Heart left ventricle (tissue), 16 donors: ENCODE results near the gene FOXN3. TPM values are rescaled to one million over a fixed set of nuclear protein-coding genes. Genes with fewer than 3 reads are reported as not detected.

ENCODE experiments used
- ATAC-seq, 4 donors: fragments of 200-7000 bp; cut with Tn5 transposase; one replicate each; pipeline ENCODE4 v1.9.1; 2020 to 2022; ENCODE audit warnings: moderate library complexity in 4 of 4, mild to moderate bottlenecking in 3 of 4, moderate number of reproducible peaks in 1 of 4
- DNase-seq, 5 donors: peaks; one replicate each; pipeline ENCODE4 v3.0.0-alpha.2; 2020
- H3K27ac ChIP-seq, 12 donors: fragments of 200-600 bp; sonication (generic) in 4 of 12; one replicate each; pipeline versions ENCODE4 v1.5.0 to v1.8.0; 2016 to 2022; ENCODE audit warnings: mild to moderate bottlenecking in 2 of 12
- H3K27me3 ChIP-seq, 9 donors: fragments of 200-600 bp; sonication (generic) in 2 of 9; one replicate each; pipeline versions ENCODE4 v1.5.1 to v1.8.0; 2016 to 2022; ENCODE audit warnings: mild to moderate bottlenecking in 3 of 9
- H3K36me3 ChIP-seq, 9 donors: fragments of 200-600 bp; sonication (generic) in 2 of 9; one replicate each; pipeline versions ENCODE4 v1.5.0 to v1.8.0; 2018 to 2022; ENCODE audit warnings: mild to moderate bottlenecking in 2 of 9
- H3K4me1 ChIP-seq, 12 donors: fragments of 200-600 bp; sonication (generic) in 4 of 12; one replicate each; pipeline versions ENCODE4 v1.5.0 to v1.8.0; 2016 to 2022; ENCODE audit warnings: mild to moderate bottlenecking in 3 of 12
- H3K4me3 ChIP-seq, 12 donors: fragments of 200-600 bp; sonication (generic) in 4 of 12; one replicate each; pipeline versions ENCODE4 v1.5.0 to v1.8.0; 2017 to 2022; ENCODE audit warnings: mild to moderate bottlenecking in 9 of 12, moderate library complexity in 4 of 12
- H3K9me3 ChIP-seq, 12 donors: fragments of 200-600 bp; sonication (generic) in 4 of 12; one replicate each; pipeline versions ENCODE4 v1.5.0 to v1.8.0; 2016 to 2022; ENCODE audit warnings: mild to moderate bottlenecking in 1 of 12
- POLR2A ChIP-seq, 2 donors: fragments of 450-650 bp; IDR thresholded peaks; one replicate each; pipeline ENCODE4 v1.6.1; 2017; ENCODE audit warnings: antibody characterized with exemption in 2 of 2, mild to moderate bottlenecking in 2 of 2, moderate library complexity in 2 of 2
- WGBS, 4 donors: extraction: QIAGEN DNeasy Blood & Tissue Kit in 2 of 4; methylation state at CpG; one replicate each; pipeline versions ENCODE4 v1.1.5 to v1.1.7; 2013 to 2018; 5-methylcytosine and 5-hydroxymethylcytosine counted together
- intact Hi-C, 10 donors: fragments of 100-400 bp; cut with DNase I; formaldehyde crosslinking; loops; one replicate each; pipeline versions ENCODE4 v1.11.1 to v1.14.2; 2022
- polyA plus RNA-seq, 2 donors: library from polyadenylated mRNA; stranded (reverse); fragments of 200-250 nt; gene quantifications; one replicate each; pipeline ENCODE4 v1.2.3, GENCODE V29; 2013
- total RNA-seq, 9 donors: library from RNA; depleted of rRNA in 2 of 9; stranded (reverse); fragments of >200 nt in 2 of 9; fragmentation: NEBNext Ultra II Directional in 3 of 9; extraction: Animal tissue kit (Norgen Biotek cat#: 25700) in 3 of 9; gene quantifications; one replicate each; pipeline versions ENCODE4 v1.1.0 to v1.2.4, GENCODE V29; 2016 to 2023
- TF ChIP-seq, protein P1 (sequence below), 12 donors: fragments of 200-600 bp; sonication (generic) in 4 of 12; IDR thresholded peaks; one replicate each; pipeline versions ENCODE4 v1.5.0 to v1.8.0; 2018 to 2022; ENCODE audit warnings: antibody characterized with exemption in 12 of 12, mild to moderate bottlenecking in 5 of 12
- donor health status: ischemic (EF 13 %, LVEDD 7.1; RV severe dilation, severe dysfunction).
- donor health status: healthy with polysubstance abuse.
- donor health status: DM: no; HTN: yes; CAD: no.
- donor health status: DM: no; HTN: no; CAD: no.
- donor health status: ischemic (EF 25% LVEDD 6.9; RV normal size, moderate dysfunction).
- donor health status: ischemic (EF 25% LVEDD 5.7; RV mildly dilated, moderate dysfunction).
- donor health status: healthy.
- donor health status: DM: yes; HTN: yes; CAD: no.
- donor health status: ischemic (EF 35%, LVEDD 5.7; RV mildly dilated, moderate dysfunction).
- donor health status: nonischemic (EF 11% LVEDD 7.7; RV severe dilation, severe dysfunction).
- donor health status: DM: yes; HTN: yes; CAD: no.
- donor health status: PGD.
- donor health status: ischemic (EF 29% LVEDD 5.4; RV normal size, mild dysfunction).
- donor health status: nonischemic (EF 23%, LVEDD 6.1; RV moderate dilation, normal function).

The FOXN3 gene
- total and polyA plus RNA-seq, 11 donors, result 24.4 to 161 (median 111) TPM

DNA sequence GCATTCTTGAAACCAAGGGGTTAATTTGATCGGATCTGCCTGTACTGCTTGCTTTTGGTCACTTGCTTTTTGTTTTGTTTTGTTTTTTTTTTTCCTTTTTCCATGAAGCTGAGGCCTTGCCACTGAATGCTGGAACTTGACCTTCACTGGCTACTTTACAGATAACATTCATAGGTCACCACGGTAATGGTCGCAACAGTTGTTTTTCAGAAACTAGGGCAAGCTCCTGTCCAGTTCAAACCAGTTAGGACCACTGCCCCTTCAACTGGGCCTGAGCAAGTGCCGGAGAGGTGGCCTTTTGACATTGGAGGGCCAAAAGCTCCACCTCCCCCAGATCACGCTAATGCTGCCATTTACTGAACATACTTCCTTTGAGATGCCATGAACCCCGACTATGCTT lies 147.6 kb downstream of the FOXN3 start:
- Histone ChIP-seq H3K4me1 (peaks cover 13 to 76% (median 34%) of the 10 kb centered on the region in 12 donors), H3K36me3 (peaks cover 0 to 6% (median 0%) of the 10 kb centered on the region in 9 donors), H3K27me3 (no peaks in the 10 kb centered on the region), H3K9me3 (no peaks in the 10 kb centered on the region), H3K27ac (peak overlapping the region in 1 of 12 donors; percentile 3), H3K4me3 (no peak overlapping the region)
- TF ChIP-seq, protein P1, sequence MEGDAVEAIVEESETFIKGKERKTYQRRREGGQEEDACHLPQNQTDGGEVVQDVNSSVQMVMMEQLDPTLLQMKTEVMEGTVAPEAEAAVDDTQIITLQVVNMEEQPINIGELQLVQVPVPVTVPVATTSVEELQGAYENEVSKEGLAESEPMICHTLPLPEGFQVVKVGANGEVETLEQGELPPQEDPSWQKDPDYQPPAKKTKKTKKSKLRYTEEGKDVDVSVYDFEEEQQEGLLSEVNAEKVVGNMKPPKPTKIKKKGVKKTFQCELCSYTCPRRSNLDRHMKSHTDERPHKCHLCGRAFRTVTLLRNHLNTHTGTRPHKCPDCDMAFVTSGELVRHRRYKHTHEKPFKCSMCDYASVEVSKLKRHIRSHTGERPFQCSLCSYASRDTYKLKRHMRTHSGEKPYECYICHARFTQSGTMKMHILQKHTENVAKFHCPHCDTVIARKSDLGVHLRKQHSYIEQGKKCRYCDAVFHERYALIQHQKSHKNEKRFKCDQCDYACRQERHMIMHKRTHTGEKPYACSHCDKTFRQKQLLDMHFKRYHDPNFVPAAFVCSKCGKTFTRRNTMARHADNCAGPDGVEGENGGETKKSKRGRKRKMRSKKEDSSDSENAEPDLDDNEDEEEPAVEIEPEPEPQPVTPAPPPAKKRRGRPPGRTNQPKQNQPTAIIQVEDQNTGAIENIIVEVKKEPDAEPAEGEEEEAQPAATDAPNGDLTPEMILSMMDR (IDR thresholded peaks at IDR 0.05), result no peak
- no peak for TF ChIP-seq POLR2A (IDR thresholded peaks at IDR 0.05)
- no peak for ATAC-seq
- intact Hi-C loops, result no loop called here
- no peak for DNase-seq
- WGBS, 4 donors, result 58 to 66% (median 62%) methylated on average over 6 of the region's 6 CpGs

GRCh38 chr14:89268514-89268913 lies 148.5 kb downstream of the FOXN3 start:
- DNase-seq, result no peak
- intact Hi-C loops, result no loop called here
- no peak for TF ChIP-seq POLR2A (IDR thresholded peaks at IDR 0.05)
- TF ChIP-seq, protein P1 (IDR thresholded peaks at IDR 0.05), result no peak
- no peak overlapping the region for H3K27ac ChIP-seq
- H3K4me3 ChIP-seq, result no peak overlapping the region
- 60 to 73% (median 71%) methylated on average over 4 to 5 of the region's 5 CpGs for WGBS, 4 donors
- peaks cover 0 to 6% (median 0%) of the 10 kb centered on the region in 9 donors for H3K36me3 ChIP-seq
- H3K9me3 ChIP-seq, result no peaks in the 10 kb centered on the region
- ATAC-seq, result peak in 2 of 4 donors; percentile 27 to 39
- H3K4me1 ChIP-seq, result peaks cover 8 to 75% (median 35%) of the 10 kb centered on the region in 12 donors
- H3K27me3 ChIP-seq, result no peaks in the 10 kb centered on the region

GRCh38 chr14:89267656-89268055 lies 149.4 kb downstream of the FOXN3 start:
- no peak overlapping the region for H3K27ac ChIP-seq
- no peak overlapping the region for H3K4me3 ChIP-seq
- no peak for TF ChIP-seq POLR2A (IDR thresholded peaks at IDR 0.05)
- TF ChIP-seq, protein P1 (IDR thresholded peaks at IDR 0.05), result no peak
- H3K9me3 ChIP-seq, result no peaks in the 10 kb centered on the region
- WGBS, 4 donors, result 84 to 89% (median 86%) methylated on average over 5 of the region's 5 CpGs
- no peak for DNase-seq
- peaks cover 0 to 6% (median 0%) of the 10 kb centered on the region in 9 donors for H3K36me3 ChIP-seq
- intact Hi-C loops, result no loop called here
- H3K27me3 ChIP-seq, result no peaks in the 10 kb centered on the region
- peak in 1 of 4 donors; percentile 19 for ATAC-seq
- H3K4me1 ChIP-seq, result peaks cover 8 to 69% (median 32%) of the 10 kb centered on the region in 12 donors

DNA sequence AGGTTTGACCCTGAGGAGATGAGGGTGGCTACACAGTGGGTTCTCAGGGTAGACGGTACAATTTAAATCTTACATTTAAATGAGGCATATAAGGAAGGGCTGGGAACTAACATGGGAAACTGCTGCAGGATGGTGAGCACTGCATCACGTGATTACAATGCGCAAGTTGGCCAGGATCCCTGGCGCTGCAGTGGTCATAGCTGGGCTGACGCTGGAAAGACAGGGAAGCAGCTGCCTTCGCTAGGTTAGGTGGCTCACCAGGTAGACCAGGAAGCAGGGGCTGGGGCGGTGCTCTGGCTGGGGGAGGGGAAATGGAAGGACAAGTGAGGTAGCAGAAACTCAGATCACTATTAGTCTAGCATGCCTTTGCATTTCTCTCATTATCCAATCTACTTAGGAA lies 149.9 kb downstream of the FOXN3 start:
- intact Hi-C loops, result no loop called here
- TF ChIP-seq POLR2A (IDR thresholded peaks at IDR 0.05), result no peak
- TF ChIP-seq, protein P1 (IDR thresholded peaks at IDR 0.05), result no peak
- 84 to 90% (median 87%) methylated on average over 7 of the region's 7 CpGs for WGBS, 4 donors
- no peak for DNase-seq
- Histone ChIP-seq H3K9me3 (no peaks in the 10 kb centered on the region), H3K36me3 (peaks cover 0 to 6% (median 0%) of the 10 kb centered on the region in 9 donors), H3K27ac (no peak overlapping the region), H3K4me3 (no peak overlapping the region), H3K4me1 (peaks cover 8 to 69% (median 32%) of the 10 kb centered on the region in 12 donors), H3K27me3 (no peaks in the 10 kb centered on the region)
- no peak for ATAC-seq
